Measurements from ENCODE around the gene MEI1. TPM values are rescaled to one million over a fixed set of nuclear protein-coding genes. Genes with fewer than 3 reads are reported as not detected.

The MEI1 gene
- polyA plus RNA-seq, 1 donor (not counting 4 experiments of a cell fraction or from before 2014, with no cell fraction given): 0.10 TPM

GRCh38 chr22:41836551-41836950 is 137.2 kb downstream of the MEI1 start:
- H2AFZ ChIP-seq (ENCODE audit: control insufficient read depth, low read length): no peak overlapping the region
- H3K9me1 ChIP-seq (ENCODE audit: control insufficient read depth, extremely low read depth, insufficient read depth, low read length): peaks cover 3% of the 10 kb centered on the region
- no peak overlapping the region for H3K4me2 ChIP-seq (ENCODE audit: control insufficient read depth, extremely low read depth, insufficient read depth, low read depth, low read length)
- H3K79me2 ChIP-seq (ENCODE audit: control insufficient read depth, insufficient read depth, low read length): peaks cover 76% of the 10 kb centered on the region
- peaks cover 67% of the 10 kb centered on the region for H3K4me1 ChIP-seq (ENCODE audit: control insufficient read depth, extremely low read depth, insufficient read depth, low read length)
- H3K36me3 ChIP-seq (ENCODE audit: control insufficient read depth in 2 of 2, extremely low read depth in 1 of 2, insufficient read depth in 2 of 2, low read length in 2 of 2): peaks cover 3 to 23% of the 10 kb centered on the region in 2 experiments
- TF ChIP-seq EZH2 (IDR thresholded peaks at IDR 0.05; ENCODE audit: low read length) (no peak), CTCF (optimal IDR thresholded peaks at IDR 0.05 in 1 of 3, IDR thresholded peaks at IDR 0.05 in 1 of 3, conservative IDR thresholded peaks at IDR 0.05 in 1 of 3; ENCODE audit: extremely low read depth in 1 of 3, insufficient read depth in 2 of 3, low read length in 3 of 3) (no peak)
- H3K4me3 ChIP-seq (ENCODE audit: control insufficient read depth in 2 of 3, extremely low read depth in 1 of 3, insufficient read depth in 2 of 3, low read depth in 1 of 3, low read length in 3 of 3): no peak overlapping the region
- H3K9ac ChIP-seq (ENCODE audit: control insufficient read depth, extremely low read depth, insufficient read depth, low read length): no peak overlapping the region
- DNase-seq (ENCODE audit: low read depth, low spot score): no peak
- no peak overlapping the region for H3K27ac ChIP-seq (ENCODE audit: control insufficient read depth, insufficient read depth, low read length)
- H3K9me3 ChIP-seq (ENCODE audit: control insufficient read depth, low read depth, low read length): no peaks in the 10 kb centered on the region
- no peaks in the 10 kb centered on the region for H3K27me3 ChIP-seq (ENCODE audit: control insufficient read depth, extremely low read depth, insufficient read depth, low read length)
- H4K20me1 ChIP-seq (ENCODE audit: control insufficient read depth, extremely low read depth, insufficient read depth, low read length): peaks cover 3% of the 10 kb centered on the region
- peak; percentile 56 for FAIRE-seq
- dilution Hi-C loops (cut with MboI; ENCODE audit: extremely low pct_ligation_motif_present, low sequenced_read_pairs): no loop called here

GRCh38 chr22:41838842-41839618 is 139.7 kb downstream of the MEI1 start:
- peak; percentile 95 for FAIRE-seq
- no peak for TF ChIP-seq EZH2 (IDR thresholded peaks at IDR 0.05; ENCODE audit: low read length)
- no peak for TF ChIP-seq CTCF (optimal IDR thresholded peaks at IDR 0.05 in 1 of 3, IDR thresholded peaks at IDR 0.05 in 1 of 3, conservative IDR thresholded peaks at IDR 0.05 in 1 of 3; ENCODE audit: extremely low read depth in 1 of 3, insufficient read depth in 2 of 3, low read length in 3 of 3)
- peaks cover 4 to 34% of the 10 kb centered on the region in 2 experiments for H3K36me3 ChIP-seq (ENCODE audit: control insufficient read depth in 2 of 2, extremely low read depth in 1 of 2, insufficient read depth in 2 of 2, low read length in 2 of 2)
- no peak overlapping the region for H3K4me3 ChIP-seq (ENCODE audit: control insufficient read depth in 2 of 3, extremely low read depth in 1 of 3, insufficient read depth in 2 of 3, low read depth in 1 of 3, low read length in 3 of 3)
- H3K9me3 ChIP-seq (ENCODE audit: control insufficient read depth, low read depth, low read length): no peaks in the 10 kb centered on the region
- peaks cover 6% of the 10 kb centered on the region for H4K20me1 ChIP-seq (ENCODE audit: control insufficient read depth, extremely low read depth, insufficient read depth, low read length)
- dilution Hi-C loops (cut with MboI; ENCODE audit: extremely low pct_ligation_motif_present, low sequenced_read_pairs): no loop called here
- DNase-seq (ENCODE audit: low read depth, low spot score): peak; percentile 63
- H3K4me2 ChIP-seq (ENCODE audit: control insufficient read depth, extremely low read depth, insufficient read depth, low read depth, low read length): peak overlapping the region; percentile 35
- peak overlapping the region; percentile 67 for H3K27ac ChIP-seq (ENCODE audit: control insufficient read depth, insufficient read depth, low read length)
- peaks cover 74% of the 10 kb centered on the region for H3K4me1 ChIP-seq (ENCODE audit: control insufficient read depth, extremely low read depth, insufficient read depth, low read length)
- no peaks in the 10 kb centered on the region for H3K27me3 ChIP-seq (ENCODE audit: control insufficient read depth, extremely low read depth, insufficient read depth, low read length)
- H3K79me2 ChIP-seq (ENCODE audit: control insufficient read depth, insufficient read depth, low read length): peaks cover 91% of the 10 kb centered on the region
- H3K9ac ChIP-seq (ENCODE audit: control insufficient read depth, extremely low read depth, insufficient read depth, low read length): no peak overlapping the region
- no peak overlapping the region for H2AFZ ChIP-seq (ENCODE audit: control insufficient read depth, low read length)
- H3K9me1 ChIP-seq (ENCODE audit: control insufficient read depth, extremely low read depth, insufficient read depth, low read length): peaks cover 4% of the 10 kb centered on the region
